ENCODE measurements around the gene NAMPT. TPM values are rescaled to one million over a fixed set of nuclear protein-coding genes. Genes with fewer than 3 reads are reported as not detected.

Gene NAMPT
- total and polyA plus RNA-seq, 9 of the 15 experiments (the other 6 are each of a cell fraction or from before 2014, with no cell fraction given): 41.1 to 160 (median 106) TPM

DNA sequence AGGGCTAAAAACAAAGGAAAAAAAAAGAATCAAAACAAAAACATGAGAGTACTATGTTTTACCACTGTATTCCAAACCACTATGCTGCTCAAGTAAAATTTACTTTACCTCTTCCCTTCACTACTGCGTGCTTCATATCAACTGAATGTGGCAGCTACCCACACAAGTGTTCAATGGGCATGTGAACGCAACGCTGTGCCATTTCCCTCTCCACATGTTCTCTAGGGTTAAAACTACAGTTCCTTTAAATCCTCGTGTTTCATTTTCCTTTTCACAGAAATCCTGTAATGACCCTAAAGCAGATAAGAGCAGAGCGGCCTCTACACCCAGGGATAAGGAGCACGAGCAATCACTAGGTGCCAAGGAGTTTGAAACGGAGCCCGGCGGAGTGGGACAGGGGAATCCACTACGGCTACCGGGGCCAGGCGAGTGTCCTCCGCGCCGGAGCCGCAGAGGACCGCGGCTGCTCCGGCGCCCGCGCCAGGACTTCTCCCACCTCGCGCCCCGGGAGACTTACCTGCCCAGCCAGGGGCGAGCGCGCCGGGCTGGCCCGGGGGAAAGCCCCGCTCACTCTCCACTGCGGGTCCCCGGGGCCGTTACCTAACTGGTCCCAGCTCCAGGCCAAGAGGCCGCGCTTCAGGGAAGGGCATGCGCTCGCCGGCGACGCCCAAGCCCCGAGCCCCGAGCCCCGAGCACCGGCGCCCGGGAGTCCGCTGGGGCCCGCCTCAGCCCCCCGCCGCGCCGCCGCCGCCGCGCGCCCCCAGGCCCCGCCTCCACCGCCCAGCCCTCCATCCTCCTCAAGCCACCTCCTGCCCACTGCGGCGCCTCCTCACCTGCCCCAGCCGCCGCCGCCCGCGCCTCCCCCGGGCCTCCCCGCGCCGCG lies 711 bp downstream of the NAMPT start (continued):
- TF ChIP-seq CHCHD3 (CRISPR knock-in tag; IDR thresholded peaks at IDR 0.05) (no peak), CTBP1 (IDR thresholded peaks at IDR 0.05; ENCODE audit: borderline replicate concordance) (peak; percentile 69), SUPT5H (IDR thresholded peaks at IDR 0.05) (peak; percentile 47), NCOA6 (IDR thresholded peaks at IDR 0.05) (peak; percentile 55), MAZ (CRISPR knock-in tag; conservative IDR thresholded peaks at IDR 0.05 in 1 of 2, IDR thresholded peaks at IDR 0.05 in 1 of 2) (peak; percentile 62 to 79; a peak in 3 of 4 replicates), RBM22 (IDR thresholded peaks at IDR 0.05; ENCODE audit: low read depth, low read length, poor library complexity, severe bottlenecking) (peak; percentile 78), ZNF263 (CRISPR knock-in tag; IDR thresholded peaks at IDR 0.05; ENCODE audit: borderline replicate concordance) (0 out of 2 replicates have a peak, but pooled peaks have one; percentile 20), NR4A1 (CRISPR knock-in tag; IDR thresholded peaks at IDR 0.05) (0 out of 2 replicates have a peak, but pooled peaks have one; percentile 51), NR4A1 (tag; IDR thresholded peaks at IDR 0.05) (0 out of 2 replicates have a peak, but pooled peaks have one; percentile 19), CBX1 (IDR thresholded peaks at IDR 0.05; ENCODE audit: low read depth) (no peak), HNRNPL (IDR thresholded peaks at IDR 0.05; ENCODE audit: low read depth, low read length) (no peak)
- TF ChIP-seq, protein P1, sequence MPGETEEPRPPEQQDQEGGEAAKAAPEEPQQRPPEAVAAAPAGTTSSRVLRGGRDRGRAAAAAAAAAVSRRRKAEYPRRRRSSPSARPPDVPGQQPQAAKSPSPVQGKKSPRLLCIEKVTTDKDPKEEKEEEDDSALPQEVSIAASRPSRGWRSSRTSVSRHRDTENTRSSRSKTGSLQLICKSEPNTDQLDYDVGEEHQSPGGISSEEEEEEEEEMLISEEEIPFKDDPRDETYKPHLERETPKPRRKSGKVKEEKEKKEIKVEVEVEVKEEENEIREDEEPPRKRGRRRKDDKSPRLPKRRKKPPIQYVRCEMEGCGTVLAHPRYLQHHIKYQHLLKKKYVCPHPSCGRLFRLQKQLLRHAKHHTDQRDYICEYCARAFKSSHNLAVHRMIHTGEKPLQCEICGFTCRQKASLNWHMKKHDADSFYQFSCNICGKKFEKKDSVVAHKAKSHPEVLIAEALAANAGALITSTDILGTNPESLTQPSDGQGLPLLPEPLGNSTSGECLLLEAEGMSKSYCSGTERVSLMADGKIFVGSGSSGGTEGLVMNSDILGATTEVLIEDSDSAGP (CRISPR knock-in tag; IDR thresholded peaks at IDR 0.05): no peak
- TF ChIP-seq, protein P2, sequence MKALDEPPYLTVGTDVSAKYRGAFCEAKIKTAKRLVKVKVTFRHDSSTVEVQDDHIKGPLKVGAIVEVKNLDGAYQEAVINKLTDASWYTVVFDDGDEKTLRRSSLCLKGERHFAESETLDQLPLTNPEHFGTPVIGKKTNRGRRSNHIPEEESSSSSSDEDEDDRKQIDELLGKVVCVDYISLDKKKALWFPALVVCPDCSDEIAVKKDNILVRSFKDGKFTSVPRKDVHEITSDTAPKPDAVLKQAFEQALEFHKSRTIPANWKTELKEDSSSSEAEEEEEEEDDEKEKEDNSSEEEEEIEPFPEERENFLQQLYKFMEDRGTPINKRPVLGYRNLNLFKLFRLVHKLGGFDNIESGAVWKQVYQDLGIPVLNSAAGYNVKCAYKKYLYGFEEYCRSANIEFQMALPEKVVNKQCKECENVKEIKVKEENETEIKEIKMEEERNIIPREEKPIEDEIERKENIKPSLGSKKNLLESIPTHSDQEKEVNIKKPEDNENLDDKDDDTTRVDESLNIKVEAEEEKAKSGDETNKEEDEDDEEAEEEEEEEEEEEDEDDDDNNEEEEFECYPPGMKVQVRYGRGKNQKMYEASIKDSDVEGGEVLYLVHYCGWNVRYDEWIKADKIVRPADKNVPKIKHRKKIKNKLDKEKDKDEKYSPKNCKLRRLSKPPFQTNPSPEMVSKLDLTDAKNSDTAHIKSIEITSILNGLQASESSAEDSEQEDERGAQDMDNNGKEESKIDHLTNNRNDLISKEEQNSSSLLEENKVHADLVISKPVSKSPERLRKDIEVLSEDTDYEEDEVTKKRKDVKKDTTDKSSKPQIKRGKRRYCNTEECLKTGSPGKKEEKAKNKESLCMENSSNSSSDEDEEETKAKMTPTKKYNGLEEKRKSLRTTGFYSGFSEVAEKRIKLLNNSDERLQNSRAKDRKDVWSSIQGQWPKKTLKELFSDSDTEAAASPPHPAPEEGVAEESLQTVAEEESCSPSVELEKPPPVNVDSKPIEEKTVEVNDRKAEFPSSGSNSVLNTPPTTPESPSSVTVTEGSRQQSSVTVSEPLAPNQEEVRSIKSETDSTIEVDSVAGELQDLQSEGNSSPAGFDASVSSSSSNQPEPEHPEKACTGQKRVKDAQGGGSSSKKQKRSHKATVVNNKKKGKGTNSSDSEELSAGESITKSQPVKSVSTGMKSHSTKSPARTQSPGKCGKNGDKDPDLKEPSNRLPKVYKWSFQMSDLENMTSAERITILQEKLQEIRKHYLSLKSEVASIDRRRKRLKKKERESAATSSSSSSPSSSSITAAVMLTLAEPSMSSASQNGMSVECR (CRISPR knock-in tag; IDR thresholded peaks at IDR 0.05): peak; percentile 62; the same call in 1 of the 2 replicates
- TF ChIP-seq, protein P3, sequence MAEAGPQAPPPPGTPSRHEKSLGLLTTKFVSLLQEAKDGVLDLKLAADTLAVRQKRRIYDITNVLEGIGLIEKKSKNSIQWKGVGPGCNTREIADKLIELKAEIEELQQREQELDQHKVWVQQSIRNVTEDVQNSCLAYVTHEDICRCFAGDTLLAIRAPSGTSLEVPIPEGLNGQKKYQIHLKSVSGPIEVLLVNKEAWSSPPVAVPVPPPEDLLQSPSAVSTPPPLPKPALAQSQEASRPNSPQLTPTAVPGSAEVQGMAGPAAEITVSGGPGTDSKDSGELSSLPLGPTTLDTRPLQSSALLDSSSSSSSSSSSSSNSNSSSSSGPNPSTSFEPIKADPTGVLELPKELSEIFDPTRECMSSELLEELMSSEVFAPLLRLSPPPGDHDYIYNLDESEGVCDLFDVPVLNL (CRISPR knock-in tag; IDR thresholded peaks at IDR 0.05; ENCODE audit: low read depth): no peak
- TF ChIP-seq, protein P4, sequence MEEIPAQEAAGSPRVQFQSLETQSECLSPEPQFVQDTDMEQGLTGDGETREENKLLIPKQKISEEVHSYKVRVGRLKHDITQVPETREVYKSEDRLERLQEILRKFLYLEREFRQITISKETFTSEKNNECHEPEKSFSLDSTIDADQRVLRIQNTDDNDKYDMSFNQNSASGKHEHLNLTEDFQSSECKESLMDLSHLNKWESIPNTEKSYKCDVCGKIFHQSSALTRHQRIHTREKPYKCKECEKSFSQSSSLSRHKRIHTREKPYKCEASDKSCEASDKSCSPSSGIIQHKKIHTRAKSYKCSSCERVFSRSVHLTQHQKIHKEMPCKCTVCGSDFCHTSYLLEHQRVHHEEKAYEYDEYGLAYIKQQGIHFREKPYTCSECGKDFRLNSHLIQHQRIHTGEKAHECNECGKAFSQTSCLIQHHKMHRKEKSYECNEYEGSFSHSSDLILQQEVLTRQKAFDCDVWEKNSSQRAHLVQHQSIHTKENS (CRISPR knock-in tag; IDR thresholded peaks at IDR 0.05): no peak
- TF ChIP-seq, protein P5, sequence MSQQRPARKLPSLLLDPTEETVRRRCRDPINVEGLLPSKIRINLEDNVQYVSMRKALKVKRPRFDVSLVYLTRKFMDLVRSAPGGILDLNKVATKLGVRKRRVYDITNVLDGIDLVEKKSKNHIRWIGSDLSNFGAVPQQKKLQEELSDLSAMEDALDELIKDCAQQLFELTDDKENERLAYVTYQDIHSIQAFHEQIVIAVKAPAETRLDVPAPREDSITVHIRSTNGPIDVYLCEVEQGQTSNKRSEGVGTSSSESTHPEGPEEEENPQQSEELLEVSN (IDR thresholded peaks at IDR 0.05; ENCODE audit: borderline replicate concordance in 1 of 2, extremely low read depth in 1 of 2, insufficient read depth in 1 of 2, insufficient read length in 1 of 2, low read depth in 1 of 2, low read length in 1 of 2, poor library complexity in 1 of 2, severe bottlenecking in 1 of 2): peak in 1 of 2 experiments; percentile 21

All from K562 (cell line).